Calu3 (cell line): ENCODE measurements around the gene ILDR2. TPM values are rescaled to one million over a fixed set of nuclear protein-coding genes. Genes with fewer than 3 reads are reported as not detected.

Experiments used
- BruUV-seq: library from RNA; stranded (reverse); fragments of 400-500 nt; replicated peaks from 2 replicates; lab custom pipeline; 2021; lab: Mats Ljungman, UMichigan
- CTCF ChIA-PET: fragments of 300-600 bp; sonication (Branson Sonifier 250); formaldehyde crosslinking; loops from one replicate; lab custom pipeline; 2022; ENCODE audit warnings: antibody characterized with exemption; lab: Charles Lee
- DNase-seq: peaks from one replicate; pipeline ENCODE4 v3.0.0; 2022
- H3K27ac Mint-ChIP-seq: one replicate; pipeline ENCODE4 v1.8.0; 2022; ENCODE audit warnings: mixed read lengths; ENCODE audit not compliant: unreplicated experiment
- H3K27me3 Mint-ChIP-seq: one replicate; pipeline ENCODE4 v1.8.0; 2022; ENCODE audit warnings: mixed read lengths; ENCODE audit not compliant: unreplicated experiment
- H3K36me3 Mint-ChIP-seq: one replicate; pipeline ENCODE4 v1.8.0; 2022; ENCODE audit warnings: mild to moderate bottlenecking, moderate library complexity, mixed read lengths; ENCODE audit not compliant: insufficient read depth, unreplicated experiment
- H3K4me1 Mint-ChIP-seq: one replicate; pipeline ENCODE4 v1.8.0; 2022; ENCODE audit warnings: mild to moderate bottlenecking, low read depth, mixed read lengths; ENCODE audit not compliant: unreplicated experiment
- H3K4me3 Mint-ChIP-seq: one replicate; pipeline ENCODE4 v1.8.0; 2022; ENCODE audit warnings: mild to moderate bottlenecking, low read depth, moderate library complexity, mixed read lengths; ENCODE audit not compliant: unreplicated experiment
- H3K9me3 Mint-ChIP-seq: one replicate; pipeline ENCODE4 v1.8.0; 2022; ENCODE audit warnings: low read depth, mixed read lengths; ENCODE audit not compliant: unreplicated experiment
- CTCF ChIP-seq: fragments of 200-600 bp; IDR thresholded peaks from one replicate; pipeline ENCODE4 v1.8.0; 2022; ENCODE audit warnings: antibody characterized with exemption; ENCODE audit not compliant: unreplicated experiment
- intact Hi-C: fragments of 100-400 bp; cut with micrococcal nuclease; formaldehyde crosslinking; loops from one replicate; pipeline ENCODE4 v1.10.0; 2022; ENCODE audit not compliant: unreplicated experiment
- total RNA-seq: library from RNA; stranded (reverse); gene quantifications from 2 replicates; pipeline ENCODE4 v1.2.3, GENCODE V29; 2022

Gene ILDR2
- total RNA-seq, 1 experiment from 2014 or later: 1.9 TPM

- Mint-ChIP-seq H3K4me3 (no peak overlapping the region), H3K9me3 (no peaks in the 10 kb centered on the region), H3K27me3 (peaks cover 90% of the 10 kb centered on the region), H3K4me1 (peaks cover under 1% of the 10 kb centered on the region), H3K36me3 (no peaks in the 10 kb centered on the region), H3K27ac (no peak overlapping the region)
- intact Hi-C loops: no loop called here
- no peak for TF ChIP-seq CTCF
- no peak for DNase-seq
- CTCF ChIA-PET: no interaction called here
- no TSS peak for BruUV-seq
Measured at GRCh38 chr1:166951050-166951449, 24.3 kb downstream of the ILDR2 start.

- CTCF ChIA-PET: no interaction called here
- Mint-ChIP-seq H3K27ac (no peak overlapping the region), H3K4me3 (no peak overlapping the region), H3K4me1 (peaks cover 9% of the 10 kb centered on the region), H3K27me3 (peaks cover 99% of the 10 kb centered on the region), H3K9me3 (no peaks in the 10 kb centered on the region), H3K36me3 (no peaks in the 10 kb centered on the region)
- no peak for DNase-seq
- BruUV-seq: no TSS peak
- no peak for TF ChIP-seq CTCF
- intact Hi-C loops: no loop called here
Measured at GRCh38 chr1:166950156-166950555, 25.2 kb downstream of the ILDR2 start.

DNA sequence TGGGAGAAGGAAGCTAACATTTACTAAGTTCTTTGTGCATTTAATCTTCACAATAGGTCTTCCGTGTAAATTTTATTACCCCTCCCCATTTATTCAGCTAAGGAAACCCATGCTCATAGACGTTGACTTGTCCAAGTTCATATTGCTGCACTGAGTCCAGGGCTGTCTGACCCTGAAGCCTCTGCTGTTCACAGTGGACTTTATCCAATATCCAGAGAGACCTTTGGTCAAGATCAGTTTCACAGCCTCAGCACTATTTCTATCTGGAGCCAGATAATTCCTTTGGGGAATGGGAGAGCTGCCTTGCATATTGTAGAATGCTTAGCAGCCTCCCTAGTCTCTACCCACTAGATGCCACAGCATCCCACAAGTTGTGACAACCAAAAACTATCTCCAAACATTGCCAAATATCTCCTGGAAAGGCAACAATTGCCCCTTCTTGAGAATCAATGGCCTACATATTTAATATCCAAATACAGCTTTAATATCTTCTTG, 26.4 kb downstream of the ILDR2 start:
- Mint-ChIP-seq H3K27ac (no peak overlapping the region), H3K4me3 (no peak overlapping the region), H3K4me1 (peaks cover 22% of the 10 kb centered on the region), H3K27me3 (peaks cover 92% of the 10 kb centered on the region), H3K9me3 (no peaks in the 10 kb centered on the region), H3K36me3 (no peaks in the 10 kb centered on the region)
- no TSS peak for BruUV-seq
- no peak for TF ChIP-seq CTCF
- CTCF ChIA-PET: no interaction called here
- no peak for DNase-seq
- intact Hi-C loops: no loop called here

DNA sequence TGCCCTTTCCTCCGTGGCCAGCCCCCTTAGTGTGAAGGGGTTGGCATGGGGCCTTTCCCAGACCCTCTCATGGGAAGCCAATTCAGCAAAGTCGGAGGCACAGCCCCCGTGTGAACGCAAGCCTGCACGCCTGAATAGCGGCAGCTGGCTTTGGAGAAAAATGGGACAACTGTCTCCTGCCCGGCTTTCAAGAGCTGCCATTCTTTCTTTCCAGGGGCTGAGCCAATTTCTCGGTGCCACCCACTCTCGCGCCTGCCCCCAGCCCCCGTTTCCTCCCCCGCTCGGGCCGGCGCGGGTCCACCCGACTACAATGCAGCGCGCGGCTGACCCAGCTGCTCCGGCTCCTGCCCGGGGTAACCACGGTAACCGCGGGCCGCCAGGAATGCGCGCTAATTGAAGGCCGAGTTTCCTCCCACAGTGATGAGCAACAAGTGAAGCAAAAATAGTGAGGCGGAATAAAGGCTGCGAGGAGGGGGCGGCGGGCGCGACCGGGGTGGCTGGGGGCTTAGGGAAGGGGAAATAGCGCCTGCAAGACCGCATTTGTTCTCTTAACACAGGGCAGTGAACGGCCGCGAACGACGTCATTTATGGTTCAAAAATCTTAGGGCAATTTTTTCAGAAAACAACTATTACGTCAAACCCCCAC, 27.8 kb downstream of the ILDR2 start:
- CTCF ChIA-PET: no interaction called here
- Mint-ChIP-seq H3K4me3 (peak overlapping the region; percentile 5), H3K27ac (no peak overlapping the region), H3K9me3 (no peaks in the 10 kb centered on the region), H3K36me3 (no peaks in the 10 kb centered on the region), H3K4me1 (peaks cover 24% of the 10 kb centered on the region), H3K27me3 (peaks cover 78% of the 10 kb centered on the region)
- no TSS peak for BruUV-seq
- intact Hi-C loops: no loop called here
- peak; percentile 16 for DNase-seq
- no peak for TF ChIP-seq CTCF
